Subcutaneous abdominal adipose tissue (tissue), 5 donors: ENCODE results near the gene SMARCC2.
"Not testable (repeated sequence)": the region's sequence is repeated elsewhere in the genome, so short reads cannot be mapped to it uniquely, and the experiment has no call there.

ENCODE experiments used
- H3K27ac ChIP-seq: one replicate; pipeline ENCODE4 v1.7.0; 2013; ENCODE audit warnings: low read depth, mild to moderate bottlenecking, inconsistent platforms, low read length, moderate library complexity
- H3K27me3 ChIP-seq, 5 donors: one replicate each; pipeline ENCODE4 v1.7.0; 2013; ENCODE audit warnings: low read length in 5 of 5, inconsistent platforms in 1 of 5; ENCODE audit not compliant: control insufficient read depth in 5 of 5, insufficient read depth in 4 of 5
- H3K36me3 ChIP-seq, 5 donors: one replicate each; pipeline ENCODE4 v1.7.0; 2013; ENCODE audit warnings: low read length in 5 of 5; ENCODE audit not compliant: control insufficient read depth in 5 of 5, insufficient read depth in 5 of 5
- H3K4me1 ChIP-seq, 5 donors: one replicate each; pipeline ENCODE4 v1.7.0; 2013; ENCODE audit warnings: low read length in 5 of 5, mild to moderate bottlenecking in 3 of 5, moderate library complexity in 1 of 5; ENCODE audit not compliant: control insufficient read depth in 5 of 5, insufficient read depth in 5 of 5
- H3K4me3 ChIP-seq, 5 donors: one replicate each; pipeline ENCODE4 v1.7.0; 2013; ENCODE audit warnings: low read length in 5 of 5, low read depth in 1 of 5
- H3K9ac ChIP-seq, 5 donors: one replicate each; pipeline ENCODE4 v1.7.0; 2013; ENCODE audit warnings: low read length in 5 of 5, mild to moderate bottlenecking in 4 of 5, moderate library complexity in 3 of 5
- H3K9me3 ChIP-seq, 5 donors: one replicate each; pipeline ENCODE4 v1.7.0; 2013; ENCODE audit warnings: low read length in 5 of 5; ENCODE audit not compliant: control insufficient read depth in 5 of 5
- donor health status: healthy.
- donor health status: healthy.
- donor health status: healthy.
- donor health status: healthy.
- donor health status: healthy.

The SMARCC2 gene

GRCh38 chr12:56196818-56197550 is 7.7 kb upstream of the SMARCC2 start:
- H3K9me3 ChIP-seq: not testable (repeated sequence)

GRCh38 chr12:56193025-56193578 is 3.8 kb upstream of the SMARCC2 start:
- peak overlapping the region in 1 of 5 donors; percentile 66 for H3K9ac ChIP-seq
- H3K9me3 ChIP-seq: no peaks in the 10 kb centered on the region
- no peak overlapping the region for H3K4me3 ChIP-seq
- no peak overlapping the region for H3K27ac ChIP-seq
- H3K36me3 ChIP-seq: no peaks in the 10 kb centered on the region
- peaks cover 5 to 34% (median 25%) of the 10 kb centered on the region in 5 donors for H3K4me1 ChIP-seq
- no peaks in the 10 kb centered on the region for H3K27me3 ChIP-seq

More at GRCh38 chr12:56196818-56197550, 7.7 kb upstream of the SMARCC2 start:
- H3K4me3 ChIP-seq, H3K27me3 ChIP-seq, H3K36me3 ChIP-seq, H3K27ac ChIP-seq, H3K9ac ChIP-seq: not testable (repeated sequence)
- peaks cover 0 to 14% (median 6%) of the 10 kb centered on the region in 5 donors for H3K4me1 ChIP-seq

- Histone ChIP-seq H3K27me3 (no peaks in the 10 kb centered on the region), H3K27ac (no peak overlapping the region), H3K9ac (peak overlapping the region in 1 of 5 donors; percentile 66)
Measured at GRCh38 chr12:56192582-56192981, 3.3 kb upstream of the SMARCC2 start.

GRCh38 chr12:56190695-56191155 is 1.4 kb upstream of the SMARCC2 start:
- no peaks in the 10 kb centered on the region for H3K9me3 ChIP-seq
- no peaks in the 10 kb centered on the region for H3K27me3 ChIP-seq
- H3K4me1 ChIP-seq: peaks cover 10 to 46% (median 38%) of the 10 kb centered on the region in 5 donors
- H3K36me3 ChIP-seq: peaks cover 0 to 8% (median 4%) of the 10 kb centered on the region in 5 donors
- peak overlapping the region; percentile 71 to 86 (median 85) for H3K4me3 ChIP-seq
- peak overlapping the region in 3 of 5 donors; percentile 79 to 94 (median 86) for H3K9ac ChIP-seq
- H3K27ac ChIP-seq: peak overlapping the region; percentile 95

More at GRCh38 chr12:56192582-56192981, 3.3 kb upstream of the SMARCC2 start:
- no peak overlapping the region for H3K4me3 ChIP-seq
- H3K36me3 ChIP-seq: no peaks in the 10 kb centered on the region
- peaks cover 10 to 39% (median 30%) of the 10 kb centered on the region in 5 donors for H3K4me1 ChIP-seq
- no peaks in the 10 kb centered on the region for H3K9me3 ChIP-seq

- H3K36me3 ChIP-seq: peaks cover 0 to 12% (median 6%) of the 10 kb centered on the region in 5 donors
- peak overlapping the region; percentile 95 for H3K27ac ChIP-seq
- H3K9ac ChIP-seq: peak overlapping the region; percentile 79 to 97 (median 94)
- H3K4me3 ChIP-seq: peak overlapping the region; percentile 71 to 86 (median 85)
- H3K27me3 ChIP-seq: no peaks in the 10 kb centered on the region
- H3K9me3 ChIP-seq: no peaks in the 10 kb centered on the region
- peaks cover 10 to 46% (median 38%) of the 10 kb centered on the region in 5 donors for H3K4me1 ChIP-seq
Measured at GRCh38 chr12:56189918-56190694, 823 bp upstream of the SMARCC2 start.

- Histone ChIP-seq H3K9ac (peak overlapping the region; percentile 69 to 91 (median 78)), H3K4me1 (peaks cover 10 to 46% (median 38%) of the 10 kb centered on the region in 5 donors), H3K9me3 (no peaks in the 10 kb centered on the region), H3K27me3 (no peaks in the 10 kb centered on the region), H3K36me3 (peaks cover 12 to 25% (median 20%) of the 10 kb centered on the region in 5 donors), H3K27ac (peak overlapping the region; percentile 65), H3K4me3 (peak overlapping the region; percentile 68 to 86 (median 78))
Measured at GRCh38 chr12:56188778-56189098, 545 bp downstream of the SMARCC2 start.

- peak overlapping the region; percentile 65 for H3K27ac ChIP-seq
Measured at GRCh38 chr12:56188131-56188777, 1.0 kb downstream of the SMARCC2 start.

GRCh38 chr12:56186957-56187356 is 2.3 kb downstream of the SMARCC2 start:
- Histone ChIP-seq H3K36me3 (peaks cover 14 to 42% (median 29%) of the 10 kb centered on the region in 5 donors), H3K9ac (peak overlapping the region in 3 of 5 donors; percentile 46 to 91 (median 77)), H3K27me3 (no peaks in the 10 kb centered on the region), H3K4me1 (peaks cover 10 to 42% (median 32%) of the 10 kb centered on the region in 5 donors), H3K4me3 (no peak overlapping the region), H3K9me3 (no peaks in the 10 kb centered on the region), H3K27ac (peak overlapping the region; percentile 65)

More at GRCh38 chr12:56188131-56188777, 1.0 kb downstream of the SMARCC2 start:
- Histone ChIP-seq H3K9ac (peak overlapping the region; percentile 69 to 91 (median 78)), H3K4me1 (peaks cover 10 to 46% (median 38%) of the 10 kb centered on the region in 5 donors), H3K9me3 (no peaks in the 10 kb centered on the region), H3K36me3 (peaks cover 13 to 30% (median 25%) of the 10 kb centered on the region in 5 donors), H3K4me3 (peak overlapping the region; percentile 68 to 86 (median 78)), H3K27me3 (no peaks in the 10 kb centered on the region)

- Histone ChIP-seq H3K27me3 (no peaks in the 10 kb centered on the region), H3K4me3 (no peak overlapping the region), H3K27ac (no peak overlapping the region), H3K9me3 (no peaks in the 10 kb centered on the region), H3K36me3 (peaks cover 34 to 93% (median 72%) of the 10 kb centered on the region in 5 donors), H3K4me1 (no peaks in the 10 kb centered on the region), H3K9ac (no peak overlapping the region)
Measured at GRCh38 chr12:56178347-56178746, 10.9 kb downstream of the SMARCC2 start.
